HepG2 (cell line): ENCODE measurements around the gene APCDD1L. TPM values are rescaled to one million over a fixed set of nuclear protein-coding genes. Genes with fewer than 3 reads are reported as not detected.

Experiments
- ATF4 ChIP-seq, 2 experiments: fragments of 450-650 bp in 1 of 2; sonication (generic) in 1 of 2; formaldehyde crosslinking; IDR thresholded peaks; 2 replicates each; pipeline versions ENCODE4 v1.5.0 to v1.8.0; 2020 to 2022; ENCODE audit warnings: mild to moderate bottlenecking in 1 of 2, missing genetic modification reagents in 1 of 2
- BCLAF1 ChIP-seq: fragments of 450-650 bp; IDR thresholded peaks from 2 replicates; pipeline ENCODE4 v1.6.1; 2017; ENCODE audit warnings: mild to moderate bottlenecking
- DNMT3B ChIP-seq: conservative IDR thresholded peaks from 2 replicates; pipeline ENCODE4 v1.6.1; 2016; ENCODE audit warnings: missing biosample characterization, control low read depth
- DRAP1 ChIP-seq: IDR thresholded peaks from 2 replicates; pipeline ENCODE4 v1.6.1; 2016; ENCODE audit warnings: missing genetic modification reagents, missing compliant biosample characterization
- IKZF5 ChIP-seq: IDR thresholded peaks from 2 replicates; pipeline ENCODE4 v1.6.1; 2018; ENCODE audit warnings: missing genetic modification reagents, mild to moderate bottlenecking, missing compliant biosample characterization
- JDP2 ChIP-seq: sonication (generic); formaldehyde crosslinking; IDR thresholded peaks from 2 replicates; pipeline ENCODE4 v1.8.1; 2022; ENCODE audit warnings: missing genetic modification reagents, borderline replicate concordance
- MXI1 ChIP-seq: IDR thresholded peaks from 3 replicates; pipeline ENCODE4 v1.6.1; 2012; ENCODE audit warnings: low read depth, low read length, inconsistent platforms, borderline replicate concordance
- NFE2L2 ChIP-seq: fragments of 150-350 bp; IDR thresholded peaks from 2 replicates; pipeline ENCODE4 v1.6.1; 2014; ENCODE audit warnings: low read length
- PLRG1 ChIP-seq: fragments of 450-650 bp; conservative IDR thresholded peaks from 2 replicates; pipeline ENCODE4 v1.6.1; 2016
- PLSCR1 ChIP-seq: sonication (generic); formaldehyde crosslinking; IDR thresholded peaks from 2 replicates; pipeline ENCODE4 v1.5.0; 2020; ENCODE audit warnings: missing genetic modification reagents, mild to moderate bottlenecking, borderline replicate concordance
- SOX13 ChIP-seq, 3 experiments: fragments of 450-650 bp in 1 of 3; sonication (generic) in 1 of 3; formaldehyde crosslinking in 1 of 3; IDR thresholded peaks in 2 of 3; conservative IDR thresholded peaks in 1 of 3; 2 replicates each; pipeline versions ENCODE4 v1.5.0 to v1.6.1; 2016 to 2020; ENCODE audit warnings: antibody characterized with exemption in 1 of 3, mild to moderate bottlenecking in 1 of 3, missing compliant biosample characterization in 1 of 3, missing genetic modification reagents in 1 of 3, moderate library complexity in 1 of 3
- SRSF9 ChIP-seq: fragments of 200-400 bp; formaldehyde crosslinking; IDR thresholded peaks from 2 replicates; pipeline ENCODE4 v1.6.1; 2018; ENCODE audit warnings: borderline replicate concordance, mild to moderate bottlenecking, low read depth, low read length; ENCODE audit not compliant: insufficient read depth, poor library complexity, severe bottlenecking
- ZBTB25 ChIP-seq: IDR thresholded peaks from 2 replicates; pipeline ENCODE4 v1.6.1; 2018; ENCODE audit warnings: missing genetic modification reagents
- ZKSCAN8 ChIP-seq: IDR thresholded peaks from 2 replicates; pipeline ENCODE4 v1.6.1; 2016; ENCODE audit warnings: borderline replicate concordance, missing genetic modification reagents, missing compliant biosample characterization
- ZNF256 ChIP-seq: sonication (generic); formaldehyde crosslinking; conservative IDR thresholded peaks from 2 replicates; pipeline ENCODE4 v1.4.0; 2020; ENCODE audit warnings: missing genetic modification reagents
- ZNF687 ChIP-seq: sonication (generic); formaldehyde crosslinking; IDR thresholded peaks from 2 replicates; pipeline ENCODE4 v1.5.1; 2020; ENCODE audit warnings: mild to moderate bottlenecking, missing genetic modification reagents, moderate library complexity
- polyA plus RNA-seq, 8 experiments: library from polyadenylated mRNA; depleted of rRNA in 3 of 8; stranded (reverse) in 7 of 8; unstranded in 1 of 8; fragments of >200 nt; fragmentation: Illumina TruSeq in 4 of 8; extraction: Trizol in 4 of 8; gene quantifications; 2 replicates each; pipeline versions ENCODE4 v1.2.1 to v1.2.3, GENCODE V29; 2011 to 2016; ENCODE audit warnings: low read depth in 4 of 8, missing spikeins in 1 of 8, mixed read lengths in 1 of 8; ENCODE audit not compliant: insufficient read depth in 1 of 8
- total RNA-seq, 5 experiments: library from RNA; depleted of rRNA; stranded (reverse); fragments of >200 nt; fragmentation: Illumina TruSeq; extraction: Trizol; gene quantifications; 2 replicates each; pipeline ENCODE4 v1.2.3, GENCODE V29; 2016; ENCODE audit warnings: low read depth in 1 of 5

Gene APCDD1L
- total and polyA plus RNA-seq, 2 of the 13 experiments (the other 11 are each of a cell fraction or from before 2014, with no cell fraction given): not detected

- no peak for TF ChIP-seq ZNF687
- TF ChIP-seq ZNF256 (CRISPR knock-in tag): no peak
- TF ChIP-seq ATF4 (CRISPR knock-in tag; IDR thresholded peaks at IDR 0.05): no peak
- TF ChIP-seq PLSCR1 (CRISPR knock-in tag): no peak
- TF ChIP-seq PLRG1: no peak
- TF ChIP-seq DNMT3B (CRISPR knock-in tag): no peak
- no peak for TF ChIP-seq BCLAF1
- no peak for TF ChIP-seq SOX13 (IDR thresholded peaks at IDR 0.05)
- TF ChIP-seq SOX13 (CRISPR knock-in tag; conservative IDR thresholded peaks at IDR 0.05 in 1 of 2, IDR thresholded peaks at IDR 0.05 in 1 of 2): no peak
- no peak for TF ChIP-seq JDP2 (CRISPR knock-in tag)
- TF ChIP-seq IKZF5: no peak; the same call in 1 of the 2 replicates
- TF ChIP-seq ZBTB25 (CRISPR knock-in tag): no peak
- no peak for TF ChIP-seq ZKSCAN8 (CRISPR knock-in tag)
- TF ChIP-seq MXI1: peak; percentile 54; the same call in 1 of the 3 replicates
- TF ChIP-seq DRAP1: 0 out of 2 replicates have a peak, but pooled peaks have one; percentile 17
- no peak for TF ChIP-seq SRSF9
- TF ChIP-seq NFE2L2: no peak
Measured at GRCh38 chr20:58436868-58437645, 78.1 kb downstream of the APCDD1L start (continued).
